HG03045 (cell line): ENCODE results near the gene GPR84.

Experiments
- ATAC-seq: cut with Tn5 transposase; IDR thresholded peaks from one replicate; pipeline ENCODE4 v1.9.1; 2021; ENCODE audit warnings: mild to moderate bottlenecking, moderate library complexity; ENCODE audit not compliant: unreplicated experiment

GPR84 gene

DNA sequence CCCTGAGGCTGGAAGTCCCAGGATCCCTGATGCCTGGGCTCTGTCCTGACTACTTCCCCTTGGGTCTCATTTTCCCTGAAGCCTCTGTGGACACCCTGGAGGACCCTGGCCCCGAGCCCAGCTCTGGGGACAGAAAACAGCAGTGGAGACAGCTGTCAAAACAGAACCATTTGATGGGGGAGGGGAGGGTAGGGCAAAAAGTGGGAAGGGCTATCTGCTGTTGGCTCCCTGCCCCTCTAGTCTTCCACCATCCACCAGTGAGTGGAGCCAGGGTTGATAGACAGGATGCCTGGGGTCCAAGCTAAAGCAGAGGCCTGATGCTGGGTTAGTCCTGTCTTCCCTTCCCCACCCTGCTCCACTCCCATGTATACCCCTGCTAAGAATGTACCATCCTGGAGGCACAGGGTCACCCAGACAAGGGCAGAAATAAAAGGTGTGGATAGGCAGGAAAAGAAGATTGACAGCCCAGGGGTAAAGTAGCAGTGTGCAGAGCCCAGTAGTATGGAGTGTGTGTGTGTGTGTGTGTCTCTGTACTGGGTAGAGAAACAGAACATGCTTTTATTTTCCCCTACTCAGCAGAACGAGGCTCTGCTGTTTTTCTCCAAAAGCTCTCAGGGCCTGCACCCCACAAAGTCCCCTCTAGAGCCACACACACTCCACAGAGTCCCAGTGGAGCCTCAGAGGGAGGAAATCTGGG, 10.4 kb upstream of the GPR84 start:
- no peak for ATAC-seq

DNA sequence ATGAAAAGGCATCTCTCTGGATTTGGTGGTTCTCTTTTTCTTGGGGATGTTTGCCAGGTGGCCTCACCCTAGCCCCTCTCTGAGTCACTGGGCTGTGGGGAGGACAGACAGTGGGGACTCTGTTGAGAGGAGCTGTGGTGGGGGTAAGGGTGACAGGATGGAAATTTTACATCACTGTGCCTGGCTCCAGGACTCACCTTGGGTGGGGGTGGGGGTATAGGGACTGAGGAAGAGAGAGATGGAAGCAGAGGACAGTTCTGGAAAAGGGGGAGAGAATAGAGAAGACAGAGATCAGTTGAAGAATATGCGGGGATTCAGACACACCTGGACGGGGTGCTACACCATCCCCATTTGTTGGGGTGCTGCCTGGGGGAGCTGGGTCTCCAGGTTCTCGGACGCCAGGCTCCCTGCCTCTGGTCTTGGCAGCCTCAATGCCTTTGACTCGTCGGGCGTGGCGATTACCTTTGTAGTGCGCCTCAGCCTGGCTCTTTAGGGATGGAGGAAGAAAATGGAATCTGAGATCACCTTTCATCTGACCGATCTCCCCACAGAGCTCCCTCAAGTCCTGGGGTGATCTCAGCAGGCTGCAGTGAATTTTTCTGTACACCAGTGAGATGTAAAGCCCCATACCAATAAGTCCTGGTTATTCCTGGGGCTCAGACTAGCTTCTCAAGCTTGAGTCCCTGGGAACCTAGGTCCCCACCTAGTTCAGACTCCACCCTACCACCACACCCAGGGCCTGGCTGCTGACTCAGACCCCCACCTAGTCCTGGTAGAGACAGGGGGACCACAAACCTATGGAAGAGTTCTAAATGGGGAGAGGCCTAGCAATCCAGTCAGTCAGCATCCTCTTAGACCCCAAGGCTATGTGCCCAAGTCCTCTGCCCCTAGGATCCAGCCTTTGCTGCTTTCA, 9.6 kb upstream of the GPR84 start:
- ATAC-seq = no peak

GRCh38 chr12:54372113-54372806, 8.0 kb upstream of the GPR84 start:
- ATAC-seq = no peak

- no peak for ATAC-seq
Measured at GRCh38 chr12:54371328-54372112, 7.2 kb upstream of the GPR84 start.

DNA sequence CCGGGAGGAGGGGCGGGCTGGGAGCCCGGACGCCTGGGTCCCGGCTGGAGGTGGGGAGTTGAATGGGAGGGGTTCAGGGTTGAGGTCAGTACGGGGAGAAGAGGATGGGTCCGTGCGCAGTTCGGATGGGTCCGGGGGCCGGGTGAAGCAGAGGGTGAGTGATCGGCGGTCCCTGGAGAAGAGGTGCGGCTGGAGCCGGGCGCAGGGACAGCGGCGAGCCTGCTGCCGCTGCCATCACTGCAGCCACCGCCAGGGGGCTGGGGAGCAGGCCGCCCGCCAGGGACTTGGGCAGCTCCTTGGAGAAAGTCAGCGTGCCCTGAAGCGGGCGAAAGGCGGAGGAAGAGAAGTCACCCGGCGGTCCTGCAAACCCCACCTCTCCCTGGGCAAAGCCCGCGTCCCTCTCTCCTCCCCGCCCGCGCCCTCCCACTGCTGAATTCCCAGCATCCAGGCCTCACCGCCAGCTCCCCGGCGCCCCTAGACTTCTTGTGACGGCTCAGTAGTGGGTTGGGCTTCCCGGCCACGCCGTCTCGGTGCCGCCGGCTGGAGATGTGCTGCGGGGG, 6.0 kb upstream of the GPR84 start:
- no peak for ATAC-seq

DNA sequence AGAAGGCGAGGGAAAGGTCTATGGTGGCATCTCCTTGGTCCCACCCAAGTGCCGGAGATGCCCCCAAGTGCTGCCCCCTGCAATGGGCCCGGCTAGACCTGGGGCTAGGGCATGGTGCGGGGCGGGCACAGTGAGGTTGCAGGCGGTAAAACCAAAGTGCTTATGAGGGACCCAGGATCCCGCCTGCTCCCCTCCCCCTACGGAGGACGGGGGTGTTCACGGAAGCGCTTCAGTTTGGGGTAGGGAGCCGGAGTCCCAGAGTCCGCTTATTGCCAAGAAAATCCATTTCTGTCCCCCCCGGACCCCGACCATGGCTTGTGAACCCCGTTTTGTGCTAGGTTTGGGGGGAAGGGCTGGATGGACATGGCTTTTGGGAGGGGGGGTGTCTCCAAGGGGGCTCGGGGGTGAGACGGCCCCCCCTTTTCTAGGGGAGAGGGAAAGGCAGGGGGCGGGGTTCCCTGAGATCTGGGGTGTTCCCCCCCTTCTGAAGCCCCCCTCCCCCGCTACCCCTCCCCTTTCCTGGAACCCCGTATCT, 5.4 kb upstream of the GPR84 start:
- no peak for ATAC-seq

DNA sequence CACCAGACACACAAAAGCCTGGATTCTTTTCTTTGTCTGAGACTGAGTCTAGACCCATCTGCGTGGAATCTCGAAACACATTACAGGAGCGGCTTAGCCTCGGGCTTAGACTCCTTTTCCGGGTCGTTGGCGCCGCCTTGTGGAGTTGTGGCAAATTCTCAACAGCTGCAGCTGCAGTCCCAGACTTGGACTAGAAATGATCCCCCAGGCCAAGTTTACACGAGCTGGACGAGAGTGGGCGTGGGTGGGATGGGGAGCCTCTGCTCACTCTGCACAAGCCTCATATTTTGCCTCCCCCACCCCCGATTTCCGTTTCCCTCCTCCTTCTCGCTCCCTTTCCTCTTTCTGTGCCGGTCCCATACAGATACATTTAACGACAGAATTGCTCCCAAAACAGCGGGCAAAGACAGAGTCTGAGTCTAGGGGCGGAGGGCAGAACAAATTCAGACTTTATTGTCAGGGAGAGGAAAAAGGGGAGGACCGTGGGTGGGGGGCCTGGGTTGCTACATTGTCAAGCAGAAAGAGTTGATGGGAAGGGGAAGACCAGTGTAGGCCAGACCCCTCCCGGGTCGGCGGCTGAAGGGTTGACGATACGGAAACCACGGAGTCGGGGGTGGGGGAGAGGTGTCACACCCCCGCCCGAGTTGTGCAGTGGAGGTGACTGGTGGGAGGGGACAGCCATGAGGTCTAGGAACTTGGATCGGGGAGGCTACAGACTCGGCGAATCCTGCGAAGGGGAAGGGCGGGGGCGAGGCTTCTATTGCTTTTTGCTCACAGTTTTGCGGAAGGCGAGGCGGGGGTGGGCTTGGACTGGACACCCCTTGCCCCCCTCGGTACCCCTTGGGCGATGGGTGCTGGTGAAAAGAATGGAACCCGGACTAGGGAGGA, 4.7 kb upstream of the GPR84 start:
- peak; percentile 68 for ATAC-seq

DNA sequence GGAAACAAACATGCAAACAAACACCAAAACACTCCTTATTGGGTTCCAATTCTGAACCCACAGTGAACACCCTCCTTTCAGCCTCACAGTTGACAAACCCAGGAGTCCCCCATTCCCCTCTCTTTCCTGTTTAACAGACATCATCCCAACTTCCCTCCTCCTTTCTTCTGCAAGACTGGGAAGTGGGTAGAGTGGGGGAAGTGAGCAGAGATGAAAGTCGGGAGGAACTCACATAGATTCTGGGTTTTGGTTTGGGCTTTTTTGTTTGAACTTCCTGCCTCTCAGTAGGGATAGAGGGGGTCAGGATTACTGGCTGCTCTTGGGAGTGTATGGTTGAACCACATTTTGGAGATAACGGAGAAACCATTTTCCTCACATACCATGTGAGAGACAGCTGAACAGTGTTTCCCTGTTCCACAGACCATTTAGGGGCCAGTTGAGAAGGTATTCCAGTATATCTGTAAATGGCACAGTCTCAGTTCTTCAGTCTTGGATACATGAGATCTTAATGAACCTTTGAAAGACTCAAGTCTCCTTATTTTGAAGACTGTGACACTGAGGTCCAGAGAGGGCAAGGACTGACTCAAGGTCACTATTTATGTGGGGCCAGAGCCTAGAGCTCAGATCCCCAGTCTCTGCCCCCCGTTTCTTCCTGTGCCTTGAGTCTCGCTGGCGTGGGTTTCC, 3.9 kb upstream of the GPR84 start:
- ATAC-seq = no peak

- ATAC-seq = no peak
Measured at GRCh38 chr12:54363618-54364017, 668 bp downstream of the GPR84 start.

GRCh38 chr12:54363047-54363446, 1.2 kb downstream of the GPR84 start:
- ATAC-seq = no peak

GRCh38 chr12:54360717-54361456, 3.4 kb downstream of the GPR84 start:
- no peak for ATAC-seq

DNA sequence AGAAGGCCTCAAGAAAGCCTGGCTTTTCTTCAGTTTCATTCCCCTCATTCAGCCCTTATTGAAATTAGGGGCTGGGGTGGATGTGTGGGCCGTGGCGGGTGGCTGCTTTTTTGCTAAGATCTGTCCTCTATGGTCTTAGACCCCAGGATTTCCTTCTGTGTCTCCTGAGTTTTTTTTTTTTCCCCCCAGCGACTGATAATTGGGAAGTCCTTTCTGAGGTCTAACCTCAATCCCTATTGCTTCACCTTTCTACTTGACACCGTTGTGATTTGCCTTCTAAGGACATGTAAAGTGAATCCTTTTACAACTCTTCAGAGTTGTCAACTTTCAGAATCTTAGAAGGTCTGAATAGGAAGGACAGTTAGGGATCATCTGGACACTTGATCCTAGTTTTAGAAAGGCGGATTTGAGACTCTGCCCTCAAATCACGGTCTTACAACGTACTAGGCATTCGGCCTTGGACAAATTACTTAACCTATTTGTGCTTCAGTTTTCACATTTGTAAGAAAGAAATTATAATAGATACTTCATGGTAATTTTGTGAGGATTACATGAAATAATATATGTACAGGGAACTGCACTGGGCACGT, 4.4 kb downstream of the GPR84 start:
- no peak for ATAC-seq

DNA sequence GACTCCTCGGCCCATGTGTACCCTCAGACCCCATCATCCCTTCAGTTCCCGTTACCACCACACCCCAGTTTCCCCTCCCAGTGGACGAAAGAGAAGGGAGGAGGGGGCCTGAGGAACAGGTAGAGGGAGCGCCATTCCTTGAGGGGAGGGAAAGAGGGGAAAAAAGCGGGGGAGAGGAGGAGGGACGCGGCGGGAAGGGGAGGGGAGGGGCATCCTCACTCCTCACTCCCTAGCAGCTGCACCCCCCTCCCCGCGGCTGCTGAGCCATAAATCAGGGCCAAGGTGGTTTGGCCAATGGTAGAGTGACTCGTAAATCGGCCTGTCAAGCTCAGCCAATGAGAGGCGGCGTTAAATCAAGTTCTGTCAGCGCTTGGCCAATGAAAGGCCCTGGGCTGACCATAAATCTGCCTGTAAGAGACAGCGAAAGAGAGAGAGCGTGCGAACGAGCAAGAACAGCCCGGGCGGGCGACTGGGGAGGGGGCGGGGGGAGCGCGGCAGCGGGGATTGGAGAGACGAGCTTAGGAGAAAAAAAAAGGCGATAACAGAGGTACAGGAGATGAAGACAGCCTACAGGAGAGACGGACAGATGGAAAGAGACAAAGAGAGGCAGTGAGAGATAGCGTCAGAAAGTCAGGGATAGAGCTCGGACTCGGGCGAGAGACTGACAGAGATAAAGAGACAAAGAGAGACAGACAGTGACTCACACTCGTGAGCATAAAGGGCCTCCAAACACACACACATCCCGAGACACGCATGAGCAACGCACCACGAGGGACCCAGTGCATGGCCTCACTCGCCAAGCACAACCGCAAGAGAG, 5.1 kb downstream of the GPR84 start:
- ATAC-seq = peak; percentile 97

DNA sequence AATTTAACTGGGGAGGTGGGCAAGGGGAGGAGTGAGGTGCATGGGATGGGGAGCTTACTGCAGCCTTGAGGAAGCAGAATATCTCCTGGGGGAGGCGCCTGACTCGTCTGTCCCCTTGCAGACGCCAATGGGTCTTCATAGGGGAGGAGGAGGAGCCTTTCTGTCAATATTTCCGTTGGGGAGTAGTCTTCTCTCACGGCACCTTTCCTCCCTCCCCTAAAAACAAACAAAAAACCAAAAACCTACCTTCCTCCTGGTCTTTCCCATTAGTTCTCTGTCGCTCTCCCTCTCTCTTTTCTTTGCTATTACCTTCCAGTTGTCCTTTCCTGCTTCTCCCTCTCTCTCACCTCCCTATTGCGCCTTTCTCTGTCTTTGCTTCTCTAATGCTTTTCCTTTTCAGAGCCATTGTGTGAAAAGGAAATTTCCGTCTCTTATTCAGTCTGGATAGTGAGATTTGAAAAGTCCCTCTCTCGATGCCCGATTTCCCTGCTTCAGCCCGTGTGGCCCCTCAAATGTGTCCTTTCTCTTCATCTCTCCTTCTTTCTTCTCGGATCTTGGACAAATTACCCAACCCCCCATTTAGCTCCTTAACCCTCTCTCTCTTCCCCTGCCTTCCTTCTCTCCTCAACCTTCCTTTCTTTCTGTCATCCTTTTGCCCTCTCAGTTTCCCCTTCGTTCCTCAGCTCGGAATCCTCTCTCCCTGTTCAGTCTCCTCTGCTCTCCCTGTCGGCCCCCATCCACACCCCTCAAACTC, 5.9 kb downstream of the GPR84 start:
- no peak for ATAC-seq

DNA sequence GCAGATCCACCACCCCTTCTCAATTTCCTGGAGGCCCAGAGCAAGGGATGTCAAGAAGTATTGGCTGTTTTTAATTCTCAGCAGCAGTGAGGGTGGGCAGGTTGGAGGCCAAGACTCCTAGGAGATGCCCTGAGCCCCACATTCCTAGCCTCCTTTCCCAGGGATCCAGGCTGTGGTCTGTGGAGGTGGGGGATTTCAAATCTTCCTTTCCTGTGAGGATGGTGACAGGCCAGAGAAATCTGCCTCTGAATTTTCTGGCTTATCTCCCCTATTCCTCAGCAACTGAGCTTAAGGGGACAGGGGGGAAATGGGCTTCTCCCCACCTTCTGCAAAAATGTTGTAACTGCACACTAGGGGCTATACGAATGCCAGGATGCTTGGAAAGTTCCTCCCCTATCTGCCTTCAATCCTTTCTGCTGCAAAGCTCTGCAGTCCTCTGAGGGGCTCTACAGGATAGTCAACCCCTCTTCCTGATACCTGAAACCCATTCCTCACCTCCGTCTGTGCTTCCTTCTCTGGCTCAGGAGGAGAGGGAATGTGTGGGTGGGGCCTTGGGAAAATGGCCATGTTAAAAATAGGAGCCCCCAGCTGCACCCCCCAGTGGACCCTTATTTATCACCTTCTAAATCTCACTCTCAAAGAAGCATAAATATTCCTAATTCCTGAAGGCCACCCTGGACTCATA, 6.6 kb downstream of the GPR84 start:
- ATAC-seq = no peak

GRCh38 chr12:54356951-54357356, 7.3 kb downstream of the GPR84 start:
- no peak for ATAC-seq
